ENCODE results near the gene RMND1. TPM values are rescaled to one million over a fixed set of nuclear protein-coding genes. Genes with fewer than 3 reads are reported as not detected.

The RMND1 gene
- polyA plus RNA-seq, 3 donors = 5.7 to 6.7 (median 6.6) TPM

- Histone ChIP-seq H3K27me3 (ENCODE audit: control insufficient read depth in 2 of 2, insufficient read depth in 2 of 2, low read length in 2 of 2) (no peaks in the 10 kb centered on the region), H2AFZ (ENCODE audit: insufficient read depth, low read depth, low read length, poor library complexity, severe bottlenecking) (no peak overlapping the region), H3K27ac (ENCODE audit: low read depth in 1 of 2, low read length in 2 of 2) (no peak overlapping the region), H3K9ac (ENCODE audit: insufficient read depth, low read length, poor library complexity, severe bottlenecking) (no peak overlapping the region), H3K4me3 (replicated peaks in 1 of 3; ENCODE audit: low read depth in 2 of 3, low read length in 3 of 3) (no peak overlapping the region), H3K9me3 (replicated peaks in 1 of 2; ENCODE audit: control insufficient read depth in 1 of 2, insufficient read depth in 1 of 2, low read length in 2 of 2) (no peaks in the 10 kb centered on the region), H3K36me3 (replicated peaks in 1 of 2; ENCODE audit: control insufficient read depth in 1 of 2, insufficient read depth in 2 of 2, low read length in 2 of 2) (peaks cover 10 to 20% of the 10 kb centered on the region in 2 donors), H4K20me1 (ENCODE audit: insufficient read depth, low read length) (no peaks in the 10 kb centered on the region), H3K4me1 (ENCODE audit: control insufficient read depth in 1 of 2, insufficient read depth in 2 of 2, low read length in 2 of 2) (peaks cover 36 to 42% of the 10 kb centered on the region in 2 donors), H3K4me2 (replicated peaks; ENCODE audit: extremely low read depth, low read length, poor library complexity, severe bottlenecking) (no peak overlapping the region), H3K79me2 (ENCODE audit: insufficient read depth, low read length) (peaks cover 72% of the 10 kb centered on the region)
- no peaks in the 10 kb centered on the region for H3K27me3 Mint-ChIP-seq (ENCODE audit: low read depth in 3 of 3)
- intact Hi-C loops (cut with micrococcal nuclease) = no loop called here
- no peak for DNase-seq
- peaks cover 60% of the 10 kb centered on the region for H3K4me1 Mint-ChIP-seq
- H3K4me3 Mint-ChIP-seq = no peak overlapping the region
- peaks cover 19 to 24% of the 10 kb centered on the region in 2 donors for H3K36me3 Mint-ChIP-seq
- H3K9me3 Mint-ChIP-seq = peaks cover 0 to 2% (median 0%) of the 10 kb centered on the region in 7 donors
- WGBS (ENCODE audit: insufficient coverage) = no CpG with 5 or more reads among the region's 1 CpG
- peak overlapping the region in 2 of 7 donors; percentile 6 for H3K27ac Mint-ChIP-seq
- TF ChIP-seq CTCF (IDR thresholded peaks at IDR 0.05) = no peak
Measured at GRCh38 chr6:151376440-151376839, 75.5 kb downstream of the RMND1 start.

GRCh38 chr6:151375833-151376232 is 76.1 kb downstream of the RMND1 start:
- no peaks in the 10 kb centered on the region for H3K27me3 Mint-ChIP-seq (ENCODE audit: low read depth in 3 of 3)
- no peak for TF ChIP-seq CTCF (IDR thresholded peaks at IDR 0.05)
- no peak for DNase-seq
- WGBS (ENCODE audit: insufficient coverage) = no CpG with 5 or more reads among the region's 2 CpGs
- H3K27me3 ChIP-seq (ENCODE audit: control insufficient read depth in 2 of 2, insufficient read depth in 2 of 2, low read length in 2 of 2) = no peaks in the 10 kb centered on the region
- no peak overlapping the region for H3K9ac ChIP-seq (ENCODE audit: insufficient read depth, low read length, poor library complexity, severe bottlenecking)
- peak overlapping the region in 2 of 7 donors; percentile 10 to 63 for H3K27ac Mint-ChIP-seq
- H3K9me3 ChIP-seq (replicated peaks in 1 of 2; ENCODE audit: control insufficient read depth in 1 of 2, insufficient read depth in 1 of 2, low read length in 2 of 2) = no peaks in the 10 kb centered on the region
- no peaks in the 10 kb centered on the region for H4K20me1 ChIP-seq (ENCODE audit: insufficient read depth, low read length)
- peaks cover 55% of the 10 kb centered on the region for H3K4me1 Mint-ChIP-seq
- no peak overlapping the region for H3K4me2 ChIP-seq (replicated peaks; ENCODE audit: extremely low read depth, low read length, poor library complexity, severe bottlenecking)
- peaks cover 23 to 27% of the 10 kb centered on the region in 2 donors for H3K36me3 Mint-ChIP-seq
- no peak overlapping the region for H2AFZ ChIP-seq (ENCODE audit: insufficient read depth, low read depth, low read length, poor library complexity, severe bottlenecking)
- intact Hi-C loops (cut with micrococcal nuclease) = no loop called here
- peaks cover 16 to 26% of the 10 kb centered on the region in 2 donors for H3K36me3 ChIP-seq (replicated peaks in 1 of 2; ENCODE audit: control insufficient read depth in 1 of 2, insufficient read depth in 2 of 2, low read length in 2 of 2)
- no peak overlapping the region for H3K27ac ChIP-seq (ENCODE audit: low read depth in 1 of 2, low read length in 2 of 2)
- H3K4me3 Mint-ChIP-seq = no peak overlapping the region
- no peak overlapping the region for H3K4me3 ChIP-seq (replicated peaks in 1 of 3; ENCODE audit: low read depth in 2 of 3, low read length in 3 of 3)
- peaks cover 30 to 36% of the 10 kb centered on the region in 2 donors for H3K4me1 ChIP-seq (ENCODE audit: control insufficient read depth in 1 of 2, insufficient read depth in 2 of 2, low read length in 2 of 2)
- peaks cover 0 to 1% (median 0%) of the 10 kb centered on the region in 7 donors for H3K9me3 Mint-ChIP-seq
- H3K79me2 ChIP-seq (ENCODE audit: insufficient read depth, low read length) = peaks cover 68% of the 10 kb centered on the region
